Upper lobe of left lung (tissue), 4 donors: Measurements from ENCODE around the gene SLC39A8.

Experiments used
- EP300 ChIP-seq, 4 donors: sonication (generic); formaldehyde crosslinking; IDR thresholded peaks; one replicate each; pipeline ENCODE4 v1.5.1; 2017; ENCODE audit warnings: antibody characterized with exemption in 4 of 4, control low read depth in 2 of 4
- TF ChIP-seq, protein P1 (sequence below), 6 experiments: fragments of 450-650 bp in 4 of 6; fragments of 200-600 bp in 2 of 6; sonication (generic) in 2 of 6; IDR thresholded peaks; one replicate each; pipeline ENCODE4 v1.5.1; 2016 to 2019; ENCODE audit warnings: antibody characterized with exemption in 6 of 6

DNA sequence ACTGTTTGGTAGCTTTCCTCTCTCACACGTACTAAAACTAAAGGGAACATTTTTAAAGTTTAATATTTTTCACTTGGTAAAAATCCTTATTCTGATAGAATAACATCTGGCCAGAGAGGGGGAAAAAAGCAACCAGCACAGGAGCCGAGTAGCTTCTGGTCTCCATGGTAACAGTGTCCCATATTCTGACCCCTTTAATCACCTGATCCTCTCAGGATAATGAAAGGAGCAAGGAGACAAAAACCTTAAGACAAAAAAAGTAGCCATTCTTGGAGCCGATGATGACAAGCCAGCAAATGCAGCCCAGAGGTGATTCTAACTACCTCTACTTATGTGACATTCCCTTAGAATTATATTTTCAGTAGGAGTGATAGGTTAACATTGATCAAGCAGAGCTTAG is 126.6 kb downstream of the SLC39A8 start:
- TF ChIP-seq, protein P1, sequence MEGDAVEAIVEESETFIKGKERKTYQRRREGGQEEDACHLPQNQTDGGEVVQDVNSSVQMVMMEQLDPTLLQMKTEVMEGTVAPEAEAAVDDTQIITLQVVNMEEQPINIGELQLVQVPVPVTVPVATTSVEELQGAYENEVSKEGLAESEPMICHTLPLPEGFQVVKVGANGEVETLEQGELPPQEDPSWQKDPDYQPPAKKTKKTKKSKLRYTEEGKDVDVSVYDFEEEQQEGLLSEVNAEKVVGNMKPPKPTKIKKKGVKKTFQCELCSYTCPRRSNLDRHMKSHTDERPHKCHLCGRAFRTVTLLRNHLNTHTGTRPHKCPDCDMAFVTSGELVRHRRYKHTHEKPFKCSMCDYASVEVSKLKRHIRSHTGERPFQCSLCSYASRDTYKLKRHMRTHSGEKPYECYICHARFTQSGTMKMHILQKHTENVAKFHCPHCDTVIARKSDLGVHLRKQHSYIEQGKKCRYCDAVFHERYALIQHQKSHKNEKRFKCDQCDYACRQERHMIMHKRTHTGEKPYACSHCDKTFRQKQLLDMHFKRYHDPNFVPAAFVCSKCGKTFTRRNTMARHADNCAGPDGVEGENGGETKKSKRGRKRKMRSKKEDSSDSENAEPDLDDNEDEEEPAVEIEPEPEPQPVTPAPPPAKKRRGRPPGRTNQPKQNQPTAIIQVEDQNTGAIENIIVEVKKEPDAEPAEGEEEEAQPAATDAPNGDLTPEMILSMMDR (IDR thresholded peaks at IDR 0.05) = no peak
- no peak for TF ChIP-seq EP300 (IDR thresholded peaks at IDR 0.05)
